Measurements from ENCODE around the gene PTPRR. TPM values are rescaled to one million over a fixed set of nuclear protein-coding genes. Genes with fewer than 3 reads are reported as not detected.

Gene PTPRR
- total RNA-seq, 1 donor = 0.27 TPM

DNA sequence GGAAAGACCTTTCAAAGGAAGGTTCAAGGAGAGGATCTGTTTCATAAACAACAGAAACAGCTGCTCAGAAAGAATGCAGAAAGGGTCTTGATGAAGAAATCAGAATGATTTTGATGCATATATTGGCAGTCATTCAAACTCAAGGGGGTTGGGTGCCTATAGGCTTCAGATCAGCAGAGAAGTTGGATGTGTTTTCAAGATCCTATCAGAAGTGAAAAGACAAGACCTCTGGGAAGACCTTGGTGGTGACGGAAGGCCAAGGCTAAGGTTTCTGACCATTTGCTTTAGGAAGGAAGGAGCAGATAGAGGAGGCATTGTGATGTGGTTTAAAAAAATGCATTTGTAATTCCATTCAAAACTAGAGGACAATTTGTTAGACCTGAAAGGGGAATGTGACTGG, 268.1 kb downstream of the PTPRR start:
- DNase-seq (ENCODE audit: low read depth in 2 of 3, low spot score in 2 of 3) = no peak

DNA sequence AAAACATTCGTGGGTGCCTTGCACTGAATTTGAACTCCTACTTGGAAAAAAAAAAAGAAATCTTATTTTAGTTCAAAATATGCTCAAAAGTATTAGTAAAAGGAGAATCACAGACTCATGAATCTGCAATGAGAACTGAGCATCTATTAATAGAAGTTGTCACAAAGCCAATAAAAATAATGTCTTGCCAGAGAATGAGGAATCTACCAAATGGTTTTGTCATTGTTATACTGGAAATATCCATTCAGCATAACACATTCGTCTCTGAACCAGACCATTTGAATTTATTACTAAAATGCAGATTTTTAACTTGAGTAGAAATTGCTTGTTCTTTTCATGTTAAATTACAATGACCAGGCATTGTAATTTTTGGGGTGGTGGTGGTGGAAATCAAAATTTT, 271.7 kb downstream of the PTPRR start:
- no peak for DNase-seq (ENCODE audit: low read depth in 2 of 3, low spot score in 2 of 3)

DNA sequence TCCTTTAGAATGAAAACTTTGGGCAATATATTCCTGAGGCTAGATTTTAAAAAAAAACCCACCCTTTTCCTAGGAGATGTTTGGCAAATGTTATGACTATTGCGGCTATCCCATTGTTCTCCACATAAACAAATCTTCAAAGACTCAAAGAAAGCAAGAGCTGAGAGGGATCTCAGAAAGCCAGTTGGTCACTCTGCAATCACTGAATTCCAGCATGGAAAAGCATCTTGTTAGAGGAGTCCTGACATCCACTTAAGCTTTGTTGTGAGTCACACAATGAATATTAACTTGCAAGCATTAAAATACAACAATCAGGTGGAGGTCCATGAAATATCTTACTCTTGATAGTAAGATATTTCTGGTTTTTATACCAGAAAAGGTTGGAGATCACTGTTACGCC, 272.3 kb downstream of the PTPRR start:
- no peak for DNase-seq (ENCODE audit: low read depth in 2 of 3, low spot score in 2 of 3)

- no peak for DNase-seq (ENCODE audit: low read depth in 2 of 3, low spot score in 2 of 3)
These were observed 273.7 kb downstream of the PTPRR start for GRCh38 chr12:70646850-70647249.

DNA sequence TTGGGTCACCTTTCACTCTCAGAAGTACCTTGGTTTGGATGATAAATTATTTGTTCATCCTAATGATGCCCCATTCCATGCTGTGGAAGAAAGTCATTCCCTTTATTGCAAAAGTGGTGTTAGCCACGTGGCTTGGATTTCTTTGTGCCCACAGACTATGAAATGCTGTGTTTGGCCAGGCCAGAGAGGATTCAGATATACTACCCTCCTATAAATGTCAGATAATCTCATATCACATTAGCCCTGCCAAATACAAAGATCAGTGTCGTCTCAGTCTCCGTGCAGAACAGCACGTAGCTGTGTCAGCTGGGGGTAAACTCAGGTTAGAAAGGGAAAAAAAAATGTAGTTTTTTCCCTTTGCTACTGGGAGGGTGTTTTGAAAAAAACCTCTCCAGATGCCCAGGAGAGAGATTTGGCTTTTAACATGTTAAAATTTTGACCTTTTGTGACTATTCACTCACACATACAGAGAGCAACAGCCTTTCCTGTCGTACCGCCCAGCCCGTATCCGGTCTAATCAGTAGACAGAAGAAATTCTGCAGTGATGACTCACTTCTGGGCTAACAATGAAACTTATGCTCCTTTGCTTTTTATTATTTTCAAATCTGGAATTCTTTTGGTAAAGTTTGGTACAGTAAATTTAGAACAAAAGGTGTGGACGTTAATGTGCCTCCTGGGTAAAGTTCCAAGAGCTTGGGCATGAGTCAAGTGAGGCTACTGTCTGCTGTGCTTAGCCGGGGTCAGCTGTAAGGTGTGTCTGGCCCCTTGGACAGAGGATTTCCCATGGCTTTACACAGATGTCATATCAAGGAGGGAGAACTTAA, 274.8 kb downstream of the PTPRR start:
- DNase-seq (ENCODE audit: low read depth in 2 of 3, low spot score in 2 of 3) = peak in 2 of 3 donors; percentile 54 to 68

DNA sequence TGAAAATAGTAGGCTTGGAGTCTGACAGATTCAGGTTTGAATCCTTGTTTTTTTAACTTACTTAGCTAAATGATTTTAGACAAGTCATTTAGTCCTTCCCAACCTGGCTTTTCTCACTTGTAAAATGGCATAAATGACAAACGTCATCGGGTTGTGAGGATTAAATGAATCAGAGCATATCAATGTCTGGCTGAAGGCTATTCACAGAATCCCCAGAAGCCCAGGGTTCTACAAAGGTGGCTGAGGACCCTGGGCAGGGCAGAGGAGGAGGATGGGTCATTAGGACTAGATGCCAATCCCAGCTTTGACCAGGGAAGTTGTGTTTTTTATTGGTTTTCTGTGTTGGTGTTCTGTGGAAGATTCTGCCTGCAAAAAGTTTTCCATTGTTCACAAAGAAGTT, 275.7 kb downstream of the PTPRR start:
- no peak for DNase-seq (ENCODE audit: low read depth in 2 of 3, low spot score in 2 of 3)

DNA sequence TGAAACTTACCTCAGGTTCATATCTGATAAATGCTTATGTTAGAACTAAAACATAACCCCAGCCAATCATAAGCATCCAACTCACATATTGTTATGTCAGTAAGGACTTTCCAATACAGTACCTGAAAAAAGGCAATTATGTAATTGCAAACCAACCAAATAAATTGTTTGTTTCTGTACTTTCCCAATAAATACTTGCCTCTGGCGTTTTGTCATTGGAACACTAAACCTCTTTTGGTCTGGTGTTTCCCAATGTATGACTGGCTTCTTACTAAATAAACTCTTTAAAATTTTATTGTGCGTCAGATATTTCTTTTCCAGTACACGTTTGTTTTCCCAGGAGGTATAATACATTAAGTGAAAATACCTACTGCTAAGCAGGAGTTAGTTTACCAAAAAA, 276.6 kb downstream of the PTPRR start:
- no peak for DNase-seq (ENCODE audit: low read depth in 2 of 3, low spot score in 2 of 3)

GRCh38 chr12:70641691-70642090, 278.8 kb downstream of the PTPRR start:
- DNase-seq (ENCODE audit: low read depth in 2 of 3, low spot score in 2 of 3) = no peak

GRCh38 chr12:70640901-70641300, 279.6 kb downstream of the PTPRR start:
- DNase-seq (ENCODE audit: low read depth in 2 of 3, low spot score in 2 of 3) = no peak

- DNase-seq (ENCODE audit: low read depth in 2 of 3, low spot score in 2 of 3) = no peak
These were observed 281.0 kb downstream of the PTPRR start for GRCh38 chr12:70639535-70639934.

DNA sequence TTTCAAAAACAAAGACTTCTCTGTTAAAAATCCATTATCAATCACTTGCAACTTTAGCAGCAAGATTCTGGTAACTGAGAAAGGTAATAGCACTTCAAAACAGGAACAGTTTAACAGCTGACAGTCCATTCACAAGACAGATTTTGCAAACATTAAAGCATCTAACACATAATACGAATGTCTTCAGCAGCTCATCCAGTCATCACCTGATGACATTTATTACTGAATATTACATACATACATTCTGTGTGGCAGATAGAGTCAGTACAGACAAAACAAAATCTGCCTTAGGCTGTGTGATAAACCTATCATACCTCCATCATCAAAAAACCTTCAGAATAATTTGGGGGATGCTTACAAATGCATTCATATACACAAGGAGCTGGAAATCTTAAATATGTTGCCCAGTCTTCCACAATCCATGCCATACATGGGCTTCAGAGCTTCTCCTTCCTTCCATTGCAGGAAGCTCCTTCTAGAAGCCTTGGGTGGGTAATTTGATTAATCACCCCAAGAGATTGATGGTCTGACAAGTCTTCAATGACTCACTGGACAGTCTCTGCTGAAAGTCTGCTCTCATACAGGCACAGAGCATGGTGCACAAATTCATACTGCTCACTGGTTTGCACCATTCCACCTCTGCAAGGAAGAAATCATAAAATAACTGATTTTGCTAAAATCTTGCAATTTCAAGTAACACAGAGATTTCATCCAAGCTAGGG, 281.7 kb downstream of the PTPRR start:
- no peak for DNase-seq (ENCODE audit: low read depth in 2 of 3, low spot score in 2 of 3)

DNA sequence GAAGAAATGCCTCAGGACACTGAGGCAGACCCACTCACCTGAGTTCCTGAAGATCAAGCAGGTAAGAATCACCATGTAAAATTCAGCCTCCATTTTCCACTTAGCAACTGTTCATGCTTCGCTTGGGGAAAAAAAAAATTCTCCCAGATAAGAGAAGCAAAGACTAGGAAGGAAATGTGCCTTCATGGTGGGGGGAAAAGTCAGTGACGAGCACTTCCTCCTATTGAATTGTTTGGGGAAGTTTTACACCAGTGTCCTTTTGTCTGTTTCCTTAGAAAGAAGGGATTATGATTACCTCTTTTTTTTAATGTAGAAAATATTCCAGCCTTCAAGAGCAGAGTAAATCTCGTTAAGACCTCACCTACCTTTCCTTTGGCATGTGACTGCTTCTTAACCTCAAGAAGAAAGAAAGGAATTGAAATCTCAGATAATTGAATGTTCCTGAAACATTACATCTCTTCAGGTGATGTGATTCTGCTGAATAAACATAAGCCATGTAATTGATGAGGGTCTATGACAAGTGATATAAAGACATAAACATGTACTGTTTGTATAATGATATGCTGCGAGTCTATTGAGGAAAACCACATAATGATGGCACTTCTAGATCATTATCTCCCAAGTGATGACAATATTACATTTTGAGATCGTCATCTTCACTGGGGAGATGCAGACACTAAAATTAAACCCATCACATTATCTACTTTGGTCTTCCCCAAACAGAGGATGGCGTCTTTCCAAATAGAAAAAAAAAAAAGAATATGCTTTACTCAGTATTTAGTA, 283.0 kb downstream of the PTPRR start, which contains the start of gene PTPRB:
Gene PTPRB, minus strand, starts transcription at position 127 of the 783 bp plus-strand sequence. Its CDS starts 34 bp downstream, at position 93.
- no peak for DNase-seq (ENCODE audit: low read depth in 2 of 3, low spot score in 2 of 3)

DNA sequence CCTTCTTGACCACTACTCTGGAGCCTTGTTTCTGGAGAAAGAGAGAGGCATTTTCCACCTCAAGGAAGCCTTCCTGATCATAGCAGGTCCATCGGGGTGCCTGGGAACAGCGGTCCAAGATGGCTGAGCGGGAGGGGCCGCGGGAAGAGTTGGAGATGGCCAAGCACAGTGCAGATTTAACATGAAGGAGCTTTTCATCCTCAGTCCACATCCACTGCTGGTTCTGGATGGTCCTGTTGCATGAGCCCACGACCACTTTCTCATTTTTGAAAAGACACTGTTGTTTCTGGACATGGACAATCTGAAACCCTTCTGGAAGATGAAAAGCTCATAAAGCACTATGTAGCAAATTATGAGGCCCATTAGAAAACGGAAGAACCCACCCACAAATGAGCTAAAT, 284.8 kb downstream of the PTPRR start:
- no peak for DNase-seq (ENCODE audit: low read depth in 2 of 3, low spot score in 2 of 3)

DNA sequence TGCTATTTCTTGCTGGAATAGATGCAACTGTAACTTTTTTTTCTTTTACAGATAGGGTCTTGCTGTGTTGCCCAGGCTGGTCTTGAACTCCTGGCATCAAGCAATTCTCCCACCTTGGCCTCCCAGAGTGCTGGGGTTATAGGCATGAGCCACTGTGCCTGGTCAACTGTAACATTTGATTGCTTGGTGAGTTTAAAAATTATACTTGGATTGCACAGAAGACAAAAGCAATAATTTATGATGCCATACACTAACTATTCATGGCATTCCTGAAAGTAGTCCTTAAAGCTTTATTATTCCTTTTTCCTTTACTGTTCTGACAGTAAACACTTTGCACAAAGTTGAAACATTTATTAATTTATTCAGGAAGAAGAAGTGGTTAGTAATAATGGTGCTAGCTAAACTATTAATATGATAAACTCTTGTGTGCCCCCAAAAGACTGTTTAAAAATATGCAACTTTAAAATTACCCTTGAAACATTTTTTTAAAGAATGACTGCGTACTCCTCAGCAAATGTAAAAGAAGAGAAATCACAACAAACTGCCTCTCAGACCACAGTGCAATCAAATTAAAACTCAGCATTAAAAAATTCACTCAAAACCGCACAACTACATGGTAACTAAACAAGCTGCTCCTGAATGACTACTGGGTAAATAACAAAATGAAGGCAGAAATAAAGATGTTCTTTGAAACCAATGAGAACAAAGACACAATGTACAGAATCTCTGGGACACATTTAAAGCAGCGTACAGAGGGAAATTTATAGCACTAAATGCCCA, 291.6 kb downstream of the PTPRR start:
- DNase-seq (ENCODE audit: low read depth in 2 of 3, low spot score in 2 of 3) = no peak

GRCh38 chr12:70627677-70628076, 292.9 kb downstream of the PTPRR start:
- DNase-seq (ENCODE audit: low read depth in 2 of 3, low spot score in 2 of 3) = no peak

GRCh38 chr12:70626180-70626579, 294.4 kb downstream of the PTPRR start:
- DNase-seq (ENCODE audit: low read depth in 2 of 3, low spot score in 2 of 3) = no peak

DNA sequence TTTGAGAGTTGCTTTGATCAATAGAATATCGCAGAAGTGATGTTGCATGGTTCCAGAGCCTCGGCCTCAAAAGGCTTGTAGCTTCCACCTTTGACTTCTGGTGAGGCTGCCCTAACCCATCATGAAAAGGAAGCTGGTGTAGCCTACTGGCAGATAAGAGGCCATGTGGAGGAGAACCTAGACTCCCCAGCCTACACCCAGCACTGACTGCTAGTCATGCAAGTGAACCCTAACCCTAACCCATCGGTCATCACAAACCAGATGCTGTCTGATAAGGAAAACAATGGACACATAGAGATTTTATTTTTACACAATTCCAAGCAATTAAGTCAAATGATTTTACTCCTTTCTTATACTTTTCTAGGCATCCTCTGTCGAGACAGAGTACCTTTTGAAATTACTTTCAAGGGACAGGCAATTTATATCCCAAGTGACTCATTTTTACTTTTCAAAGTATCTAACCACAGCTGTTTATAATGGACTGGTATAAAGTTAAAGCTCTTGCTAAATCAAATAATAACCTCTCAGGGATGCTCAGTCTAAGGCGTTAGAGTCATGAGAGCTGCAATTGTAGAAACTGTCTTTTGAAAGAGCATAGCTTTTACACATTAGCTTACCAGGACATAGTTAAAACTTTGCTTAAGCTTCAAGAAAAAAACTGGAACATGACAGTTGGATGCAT, 300.9 kb downstream of the PTPRR start:
- DNase-seq (ENCODE audit: low read depth in 2 of 3, low spot score in 2 of 3) = no peak

- no peak for DNase-seq (ENCODE audit: low read depth in 2 of 3, low spot score in 2 of 3)
These were observed 302.2 kb downstream of the PTPRR start for GRCh38 chr12:70618371-70618770.

GRCh38 chr12:70617450-70617849, 303.1 kb downstream of the PTPRR start:
- no peak for DNase-seq (ENCODE audit: low read depth in 2 of 3, low spot score in 2 of 3)
